Esophagus muscularis mucosa (tissue), 4 donors: ENCODE results near the gene CYP19A1.

Experiments
- EP300 ChIP-seq: sonication (generic); formaldehyde crosslinking; IDR thresholded peaks from one replicate; pipeline ENCODE4 v1.6.1; 2017; ENCODE audit warnings: antibody characterized with exemption
- POLR2A ChIP-seq: fragments of 450-650 bp; IDR thresholded peaks from one replicate; pipeline ENCODE4 v1.6.1; 2017; ENCODE audit warnings: antibody characterized with exemption, moderate library complexity, mild to moderate bottlenecking, low read depth
- POLR2AphosphoS5 ChIP-seq, 2 donors: sonication (generic); formaldehyde crosslinking; IDR thresholded peaks; one replicate each; pipeline ENCODE4 v1.6.1; 2017; ENCODE audit warnings: antibody characterized with exemption in 2 of 2
- TF ChIP-seq, protein P1 (sequence below), 3 experiments: fragments of 200-600 bp in 2 of 3; fragments of 450-650 bp in 1 of 3; sonication (generic) in 2 of 3; IDR thresholded peaks; one replicate each; pipeline ENCODE4 v1.5.1; 2017 to 2019; ENCODE audit warnings: antibody characterized with exemption in 3 of 3, mild to moderate bottlenecking in 2 of 3, moderate library complexity in 1 of 3

DNA sequence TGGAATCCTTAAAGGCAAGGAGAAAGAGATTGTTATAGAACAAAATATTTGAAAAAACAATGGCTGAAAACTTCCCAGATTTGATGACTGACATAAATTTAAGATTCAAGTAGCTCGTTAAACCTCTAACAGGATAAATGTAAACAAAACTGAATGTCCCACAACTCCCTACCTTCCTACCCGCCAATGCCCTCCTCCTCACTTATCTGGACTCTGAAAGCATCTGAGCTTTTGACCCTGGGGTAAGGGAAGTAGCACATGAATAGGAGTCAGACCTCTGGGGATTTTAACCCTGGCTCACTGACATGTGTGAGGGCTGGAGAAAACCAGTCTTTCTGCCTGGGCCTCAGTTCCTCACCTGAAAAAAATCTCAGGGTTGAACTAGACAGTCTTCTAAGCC, 26.9 kb downstream of the CYP19A1 start:
- TF ChIP-seq, protein P1, sequence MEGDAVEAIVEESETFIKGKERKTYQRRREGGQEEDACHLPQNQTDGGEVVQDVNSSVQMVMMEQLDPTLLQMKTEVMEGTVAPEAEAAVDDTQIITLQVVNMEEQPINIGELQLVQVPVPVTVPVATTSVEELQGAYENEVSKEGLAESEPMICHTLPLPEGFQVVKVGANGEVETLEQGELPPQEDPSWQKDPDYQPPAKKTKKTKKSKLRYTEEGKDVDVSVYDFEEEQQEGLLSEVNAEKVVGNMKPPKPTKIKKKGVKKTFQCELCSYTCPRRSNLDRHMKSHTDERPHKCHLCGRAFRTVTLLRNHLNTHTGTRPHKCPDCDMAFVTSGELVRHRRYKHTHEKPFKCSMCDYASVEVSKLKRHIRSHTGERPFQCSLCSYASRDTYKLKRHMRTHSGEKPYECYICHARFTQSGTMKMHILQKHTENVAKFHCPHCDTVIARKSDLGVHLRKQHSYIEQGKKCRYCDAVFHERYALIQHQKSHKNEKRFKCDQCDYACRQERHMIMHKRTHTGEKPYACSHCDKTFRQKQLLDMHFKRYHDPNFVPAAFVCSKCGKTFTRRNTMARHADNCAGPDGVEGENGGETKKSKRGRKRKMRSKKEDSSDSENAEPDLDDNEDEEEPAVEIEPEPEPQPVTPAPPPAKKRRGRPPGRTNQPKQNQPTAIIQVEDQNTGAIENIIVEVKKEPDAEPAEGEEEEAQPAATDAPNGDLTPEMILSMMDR (IDR thresholded peaks at IDR 0.05): no peak
- no peak for TF ChIP-seq EP300
- TF ChIP-seq POLR2A: no peak
- TF ChIP-seq POLR2AphosphoS5 (IDR thresholded peaks at IDR 0.05): no peak
